GM12878 (cell line): ENCODE results near the gene KCNRG. TPM values are rescaled to one million over a fixed set of nuclear protein-coding genes. Genes with fewer than 3 reads are reported as not detected.

ENCODE experiments used
- ATF7 ChIP-seq: fragments of 450-650 bp; IDR thresholded peaks from 2 replicates; pipeline ENCODE4 v1.6.1; 2016; ENCODE audit warnings: low read depth, mild to moderate bottlenecking
- BACH1 ChIP-seq: fragments of 450-650 bp; IDR thresholded peaks from 2 replicates; pipeline ENCODE4 v1.6.1; 2017; ENCODE audit warnings: mild to moderate bottlenecking, borderline replicate concordance
- CHD2 ChIP-seq: IDR thresholded peaks from 2 replicates; pipeline ENCODE4 v1.6.1; 2011; ENCODE audit warnings: low read depth, low read length, improper control_type of control experiment, borderline replicate concordance
- CREB1 ChIP-seq: IDR thresholded peaks from 2 replicates; pipeline ENCODE4 v1.6.1; 2012; ENCODE audit warnings: low read depth, mild to moderate bottlenecking, inconsistent platforms
- CREM ChIP-seq: IDR thresholded peaks from 2 replicates; pipeline ENCODE4 v1.6.1; 2014; ENCODE audit warnings: antibody characterized with exemption, low read depth
- ELK1 ChIP-seq: IDR thresholded peaks from 2 replicates; pipeline ENCODE4 v1.6.1; 2012; ENCODE audit warnings: low read depth, low read length, improper control_type of control experiment
- ESRRA ChIP-seq: IDR thresholded peaks from 2 replicates; pipeline ENCODE4 v1.6.1; 2012; ENCODE audit warnings: mild to moderate bottlenecking, low read length, improper control_type of control experiment
- GATAD2B ChIP-seq: fragments of 450-650 bp; conservative IDR thresholded peaks from 2 replicates; pipeline ENCODE4 v1.6.1; 2017; ENCODE audit warnings: low read depth, mild to moderate bottlenecking, moderate library complexity
- MTA2 ChIP-seq: fragments of 450-650 bp; IDR thresholded peaks from 2 replicates; pipeline ENCODE4 v1.6.1; 2016; ENCODE audit warnings: low read depth, mild to moderate bottlenecking, moderate library complexity
- NBN ChIP-seq: fragments of 450-650 bp; IDR thresholded peaks from 2 replicates; pipeline ENCODE4 v1.6.1; 2016
- NFIC ChIP-seq: IDR thresholded peaks from 2 replicates; pipeline ENCODE4 v1.6.1; 2012; ENCODE audit warnings: low read depth, mild to moderate bottlenecking, inconsistent platforms, low read length, moderate library complexity
- RAD21 ChIP-seq: IDR thresholded peaks from 2 replicates; pipeline ENCODE4 v1.6.1; 2011; ENCODE audit warnings: mild to moderate bottlenecking, low read depth, low read length, moderate library complexity; ENCODE audit not compliant: insufficient read depth
- RCOR1 ChIP-seq: conservative IDR thresholded peaks from 2 replicates; pipeline ENCODE4 v1.6.1; 2012; ENCODE audit warnings: low read depth, low read length, improper control_type of control experiment
- SMC3 ChIP-seq: IDR thresholded peaks from 2 replicates; pipeline ENCODE4 v1.6.1; 2011; ENCODE audit warnings: low read length, improper control_type of control experiment, borderline replicate concordance
- SPI1 ChIP-seq: IDR thresholded peaks from 2 replicates; pipeline ENCODE4 v1.6.1; 2011; ENCODE audit warnings: low read depth, mild to moderate bottlenecking, low read length, moderate library complexity, borderline replicate concordance; ENCODE audit not compliant: insufficient read depth
- polyA plus RNA-seq, 11 experiments: library from polyadenylated mRNA; depleted of rRNA in 4 of 11; unstranded in 6 of 11; stranded (reverse) in 5 of 11; fragments of >200 nt; fragmentation: Nextera tagmentation in 4 of 11; fragmentation: Illumina TruSeq in 1 of 11; extraction: Ambion mirVana in 4 of 11; extraction: Trizol in 1 of 11; gene quantifications; 1 replicate in 1 of 11; 2 replicates in 10 of 11; pipeline versions ENCODE4 v1.2.1 to v1.2.3, GENCODE V29; 2011 to 2016; ENCODE audit warnings: inconsistent platforms in 2 of 11, missing spikeins in 2 of 11, low read depth in 1 of 11
- total RNA-seq, 4 experiments: library from RNA; depleted of rRNA in 3 of 4; stranded (reverse); fragments of >200 nt in 3 of 4; fragmentation: Illumina TruSeq in 1 of 4; extraction: Trizol in 1 of 4; gene quantifications; 2 replicates each; pipeline versions ENCODE4 v1.2.1 to v1.2.3, GENCODE V29; 2013 to 2021
- TF ChIP-seq, protein P1 (sequence below): fragments of 450-650 bp; IDR thresholded peaks from 2 replicates; pipeline ENCODE4 v1.6.1; 2016; ENCODE audit warnings: mild to moderate bottlenecking
- TF ChIP-seq, protein P2 (sequence below): IDR thresholded peaks from 2 replicates; pipeline ENCODE4 v1.6.1; 2012; ENCODE audit warnings: low read length, inconsistent platforms
- TF ChIP-seq, protein P3 (sequence below): fragments of 450-650 bp; IDR thresholded peaks from 2 replicates; pipeline ENCODE4 v1.6.1; 2017; ENCODE audit warnings: low read depth, mild to moderate bottlenecking, moderate library complexity
- TF ChIP-seq, protein P4 (sequence below): IDR thresholded peaks from 2 replicates; pipeline ENCODE4 v1.6.1; 2012; ENCODE audit warnings: improper control_type of control experiment, low read depth, low read length; ENCODE audit not compliant: insufficient replicate concordance

Gene KCNRG
- total and polyA plus RNA-seq, 10 of the 15 experiments (the other 5 are each of a cell fraction or from before 2014, with no cell fraction given), result 0.37 to 1.5 (median 0.58) TPM

DNA sequence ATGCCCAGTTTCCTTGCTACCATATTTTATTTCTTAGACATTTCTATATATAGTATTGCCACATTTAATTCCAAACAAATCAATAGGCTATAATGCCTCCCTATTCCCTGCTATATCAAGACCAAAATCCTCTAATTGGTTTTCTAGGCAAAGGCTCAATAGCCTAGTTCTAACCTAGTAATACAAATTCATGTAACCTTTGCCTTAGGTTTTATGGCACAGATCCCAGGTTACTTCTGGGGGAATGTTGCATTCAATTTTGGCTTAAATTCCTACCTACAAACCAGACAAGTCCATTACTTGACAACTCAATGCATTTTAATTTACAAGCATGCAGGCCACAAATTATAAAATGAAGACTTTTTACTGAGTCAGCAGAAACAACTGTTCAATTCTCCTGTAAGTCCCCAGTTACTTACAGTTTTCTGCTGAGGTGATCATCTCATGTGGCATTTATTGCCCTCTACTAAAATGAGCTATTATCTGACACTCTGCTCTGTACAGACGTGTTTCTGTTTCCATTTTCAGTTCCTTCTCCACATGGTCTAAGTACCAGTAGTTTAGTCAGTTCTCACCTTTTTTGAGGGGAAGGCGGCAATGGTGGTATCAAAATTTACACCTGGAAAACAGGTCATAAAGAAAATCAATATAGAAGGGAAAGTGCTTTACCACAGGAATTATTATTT, 11.7 kb downstream of the KCNRG start (continued):
- TF ChIP-seq, protein P1, sequence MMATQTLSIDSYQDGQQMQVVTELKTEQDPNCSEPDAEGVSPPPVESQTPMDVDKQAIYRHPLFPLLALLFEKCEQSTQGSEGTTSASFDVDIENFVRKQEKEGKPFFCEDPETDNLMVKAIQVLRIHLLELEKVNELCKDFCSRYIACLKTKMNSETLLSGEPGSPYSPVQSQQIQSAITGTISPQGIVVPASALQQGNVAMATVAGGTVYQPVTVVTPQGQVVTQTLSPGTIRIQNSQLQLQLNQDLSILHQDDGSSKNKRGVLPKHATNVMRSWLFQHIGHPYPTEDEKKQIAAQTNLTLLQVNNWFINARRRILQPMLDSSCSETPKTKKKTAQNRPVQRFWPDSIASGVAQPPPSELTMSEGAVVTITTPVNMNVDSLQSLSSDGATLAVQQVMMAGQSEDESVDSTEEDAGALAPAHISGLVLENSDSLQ, result no peak
- peak; percentile 79 for TF ChIP-seq CREM
- TF ChIP-seq NFIC, result peak; percentile 86
- TF ChIP-seq NBN, result peak; percentile 66; the same call in 1 of the 2 replicates
- TF ChIP-seq RCOR1, result peak; percentile 76; the same call in 1 of the 2 replicates
- peak; percentile 93 for TF ChIP-seq MTA2
- no peak for TF ChIP-seq RAD21
- no peak for TF ChIP-seq ESRRA
- TF ChIP-seq, protein P2, sequence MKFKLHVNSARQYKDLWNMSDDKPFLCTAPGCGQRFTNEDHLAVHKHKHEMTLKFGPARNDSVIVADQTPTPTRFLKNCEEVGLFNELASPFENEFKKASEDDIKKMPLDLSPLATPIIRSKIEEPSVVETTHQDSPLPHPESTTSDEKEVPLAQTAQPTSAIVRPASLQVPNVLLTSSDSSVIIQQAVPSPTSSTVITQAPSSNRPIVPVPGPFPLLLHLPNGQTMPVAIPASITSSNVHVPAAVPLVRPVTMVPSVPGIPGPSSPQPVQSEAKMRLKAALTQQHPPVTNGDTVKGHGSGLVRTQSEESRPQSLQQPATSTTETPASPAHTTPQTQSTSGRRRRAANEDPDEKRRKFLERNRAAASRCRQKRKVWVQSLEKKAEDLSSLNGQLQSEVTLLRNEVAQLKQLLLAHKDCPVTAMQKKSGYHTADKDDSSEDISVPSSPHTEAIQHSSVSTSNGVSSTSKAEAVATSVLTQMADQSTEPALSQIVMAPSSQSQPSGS, result peak; percentile 78
- TF ChIP-seq SPI1, result peak; percentile 93
- TF ChIP-seq, protein P3, sequence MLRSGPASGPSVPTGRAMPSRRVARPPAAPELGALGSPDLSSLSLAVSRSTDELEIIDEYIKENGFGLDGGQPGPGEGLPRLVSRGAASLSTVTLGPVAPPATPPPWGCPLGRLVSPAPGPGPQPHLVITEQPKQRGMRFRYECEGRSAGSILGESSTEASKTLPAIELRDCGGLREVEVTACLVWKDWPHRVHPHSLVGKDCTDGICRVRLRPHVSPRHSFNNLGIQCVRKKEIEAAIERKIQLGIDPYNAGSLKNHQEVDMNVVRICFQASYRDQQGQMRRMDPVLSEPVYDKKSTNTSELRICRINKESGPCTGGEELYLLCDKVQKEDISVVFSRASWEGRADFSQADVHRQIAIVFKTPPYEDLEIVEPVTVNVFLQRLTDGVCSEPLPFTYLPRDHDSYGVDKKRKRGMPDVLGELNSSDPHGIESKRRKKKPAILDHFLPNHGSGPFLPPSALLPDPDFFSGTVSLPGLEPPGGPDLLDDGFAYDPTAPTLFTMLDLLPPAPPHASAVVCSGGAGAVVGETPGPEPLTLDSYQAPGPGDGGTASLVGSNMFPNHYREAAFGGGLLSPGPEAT, result peak; percentile 83
- TF ChIP-seq SMC3, result peak; percentile 6; the same call in 1 of the 2 replicates
- peak; percentile 79; the same call in 1 of the 2 replicates for TF ChIP-seq BACH1
- peak; percentile 32; the same call in 1 of the 2 replicates for TF ChIP-seq ELK1
- TF ChIP-seq CREB1, result 0 out of 2 replicates have a peak, but pooled peaks have one; percentile 48
- no peak for TF ChIP-seq CHD2
- TF ChIP-seq, protein P4, sequence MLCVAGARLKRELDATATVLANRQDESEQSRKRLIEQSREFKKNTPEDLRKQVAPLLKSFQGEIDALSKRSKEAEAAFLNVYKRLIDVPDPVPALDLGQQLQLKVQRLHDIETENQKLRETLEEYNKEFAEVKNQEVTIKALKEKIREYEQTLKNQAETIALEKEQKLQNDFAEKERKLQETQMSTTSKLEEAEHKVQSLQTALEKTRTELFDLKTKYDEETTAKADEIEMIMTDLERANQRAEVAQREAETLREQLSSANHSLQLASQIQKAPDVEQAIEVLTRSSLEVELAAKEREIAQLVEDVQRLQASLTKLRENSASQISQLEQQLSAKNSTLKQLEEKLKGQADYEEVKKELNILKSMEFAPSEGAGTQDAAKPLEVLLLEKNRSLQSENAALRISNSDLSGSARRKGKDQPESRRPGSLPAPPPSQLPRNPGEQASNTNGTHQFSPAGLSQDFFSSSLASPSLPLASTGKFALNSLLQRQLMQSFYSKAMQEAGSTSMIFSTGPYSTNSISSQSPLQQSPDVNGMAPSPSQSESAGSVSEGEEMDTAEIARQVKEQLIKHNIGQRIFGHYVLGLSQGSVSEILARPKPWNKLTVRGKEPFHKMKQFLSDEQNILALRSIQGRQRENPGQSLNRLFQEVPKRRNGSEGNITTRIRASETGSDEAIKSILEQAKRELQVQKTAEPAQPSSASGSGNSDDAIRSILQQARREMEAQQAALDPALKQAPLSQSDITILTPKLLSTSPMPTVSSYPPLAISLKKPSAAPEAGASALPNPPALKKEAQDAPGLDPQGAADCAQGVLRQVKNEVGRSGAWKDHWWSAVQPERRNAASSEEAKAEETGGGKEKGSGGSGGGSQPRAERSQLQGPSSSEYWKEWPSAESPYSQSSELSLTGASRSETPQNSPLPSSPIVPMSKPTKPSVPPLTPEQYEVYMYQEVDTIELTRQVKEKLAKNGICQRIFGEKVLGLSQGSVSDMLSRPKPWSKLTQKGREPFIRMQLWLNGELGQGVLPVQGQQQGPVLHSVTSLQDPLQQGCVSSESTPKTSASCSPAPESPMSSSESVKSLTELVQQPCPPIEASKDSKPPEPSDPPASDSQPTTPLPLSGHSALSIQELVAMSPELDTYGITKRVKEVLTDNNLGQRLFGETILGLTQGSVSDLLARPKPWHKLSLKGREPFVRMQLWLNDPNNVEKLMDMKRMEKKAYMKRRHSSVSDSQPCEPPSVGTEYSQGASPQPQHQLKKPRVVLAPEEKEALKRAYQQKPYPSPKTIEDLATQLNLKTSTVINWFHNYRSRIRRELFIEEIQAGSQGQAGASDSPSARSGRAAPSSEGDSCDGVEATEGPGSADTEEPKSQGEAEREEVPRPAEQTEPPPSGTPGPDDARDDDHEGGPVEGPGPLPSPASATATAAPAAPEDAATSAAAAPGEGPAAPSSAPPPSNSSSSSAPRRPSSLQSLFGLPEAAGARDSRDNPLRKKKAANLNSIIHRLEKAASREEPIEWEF, result peak; percentile 84
- no peak for TF ChIP-seq GATAD2B
- TF ChIP-seq ATF7, result peak; percentile 73
